Astrocyte of the spinal cord (primary cell): Measurements from ENCODE around the gene GNAT2.

Experiments
- DNase-seq: peaks from one replicate; pipeline ENCODE4 v3.0.0; 2011; ENCODE audit warnings: low read depth, low spot score
- H3K4me3 ChIP-seq: 2 replicates; pipeline ENCODE4 v1.5.1; 2011; ENCODE audit warnings: low read depth, mild to moderate bottlenecking, low read length, moderate library complexity
- in situ Hi-C: cut with HindIII; loops from 2 replicates; pipeline ENCODE4 v1.10.0; 2017; ENCODE audit warnings: low sequenced_read_pairs
- TF ChIP-seq, protein P1 (sequence below): IDR thresholded peaks from 2 replicates; pipeline ENCODE4 v1.5.1; 2012; ENCODE audit warnings: low read depth, mild to moderate bottlenecking, low read length, inconsistent platforms

GNAT2 gene

DNA sequence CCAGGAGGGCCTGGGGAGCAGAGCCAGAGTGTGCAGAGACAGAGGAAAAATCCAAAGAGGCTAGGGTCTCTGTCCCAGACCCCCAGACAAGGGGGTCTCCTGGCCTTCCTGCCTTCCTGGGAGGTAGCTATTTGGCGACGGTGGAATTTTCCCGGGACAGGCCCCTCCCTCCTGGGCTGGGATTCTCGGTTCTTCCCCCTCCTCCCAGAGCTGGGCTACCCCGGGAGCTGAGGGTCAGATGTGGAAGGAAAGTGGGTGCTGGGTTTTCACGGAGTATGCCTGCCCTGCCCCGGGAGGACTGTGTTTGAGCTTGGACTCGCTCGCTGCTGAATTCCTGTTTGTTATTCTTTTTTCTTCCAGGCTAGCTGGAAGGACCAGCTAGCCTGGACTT lies 980 bp upstream of the GNAT2 start:
- no peak for DNase-seq
- peak overlapping the region; percentile 83 for H3K4me3 ChIP-seq
- TF ChIP-seq, protein P1, sequence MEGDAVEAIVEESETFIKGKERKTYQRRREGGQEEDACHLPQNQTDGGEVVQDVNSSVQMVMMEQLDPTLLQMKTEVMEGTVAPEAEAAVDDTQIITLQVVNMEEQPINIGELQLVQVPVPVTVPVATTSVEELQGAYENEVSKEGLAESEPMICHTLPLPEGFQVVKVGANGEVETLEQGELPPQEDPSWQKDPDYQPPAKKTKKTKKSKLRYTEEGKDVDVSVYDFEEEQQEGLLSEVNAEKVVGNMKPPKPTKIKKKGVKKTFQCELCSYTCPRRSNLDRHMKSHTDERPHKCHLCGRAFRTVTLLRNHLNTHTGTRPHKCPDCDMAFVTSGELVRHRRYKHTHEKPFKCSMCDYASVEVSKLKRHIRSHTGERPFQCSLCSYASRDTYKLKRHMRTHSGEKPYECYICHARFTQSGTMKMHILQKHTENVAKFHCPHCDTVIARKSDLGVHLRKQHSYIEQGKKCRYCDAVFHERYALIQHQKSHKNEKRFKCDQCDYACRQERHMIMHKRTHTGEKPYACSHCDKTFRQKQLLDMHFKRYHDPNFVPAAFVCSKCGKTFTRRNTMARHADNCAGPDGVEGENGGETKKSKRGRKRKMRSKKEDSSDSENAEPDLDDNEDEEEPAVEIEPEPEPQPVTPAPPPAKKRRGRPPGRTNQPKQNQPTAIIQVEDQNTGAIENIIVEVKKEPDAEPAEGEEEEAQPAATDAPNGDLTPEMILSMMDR, result no peak
- in situ Hi-C loops, result no loop called here

DNA sequence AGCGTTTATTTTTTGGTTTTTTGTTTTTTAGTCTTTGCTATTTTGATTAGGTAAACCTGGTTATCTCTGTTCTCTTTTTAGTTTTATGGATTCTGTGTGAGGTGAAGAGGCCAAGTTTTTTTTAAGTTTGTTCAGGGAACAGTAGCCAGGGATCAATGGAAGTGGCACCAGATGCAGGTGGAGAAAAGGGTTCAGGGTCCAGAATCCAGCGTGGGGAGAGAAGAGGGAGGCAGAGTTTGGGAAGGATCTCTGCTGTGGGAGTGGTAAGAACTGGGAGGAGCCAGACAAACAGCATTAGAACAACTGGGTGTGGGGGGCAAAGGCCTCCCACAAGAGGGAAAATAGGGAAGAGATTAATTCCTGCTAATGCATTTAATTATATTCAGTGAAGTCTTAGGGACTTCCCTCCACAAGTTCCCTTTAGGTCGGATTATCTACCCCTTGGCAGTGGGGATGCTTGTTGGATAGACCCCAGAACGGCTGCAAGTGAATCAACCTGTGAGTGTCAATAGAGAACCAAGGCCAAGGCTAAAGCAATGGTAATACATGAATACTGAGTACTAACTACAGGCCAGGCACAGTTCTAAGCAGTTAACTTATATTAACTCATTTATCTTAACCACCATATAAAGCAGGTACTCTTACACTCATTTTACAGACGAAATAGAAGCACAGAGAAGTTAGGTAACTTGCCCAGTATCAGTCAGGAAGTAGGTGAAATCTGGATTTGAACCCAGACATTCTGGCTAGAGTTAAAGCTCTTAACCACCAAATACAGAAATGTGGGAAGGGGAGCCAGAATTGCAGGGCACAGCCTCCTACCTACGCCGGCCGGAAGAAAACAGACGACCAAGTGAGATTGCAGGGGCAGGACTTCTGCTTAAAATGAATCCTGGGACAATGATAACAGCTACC lies 498 bp downstream of the GNAT2 start:
- peak overlapping the region; percentile 83 for H3K4me3 ChIP-seq
- in situ Hi-C loops, result no loop called here
- TF ChIP-seq, protein P1, result no peak
- no peak for DNase-seq

DNA sequence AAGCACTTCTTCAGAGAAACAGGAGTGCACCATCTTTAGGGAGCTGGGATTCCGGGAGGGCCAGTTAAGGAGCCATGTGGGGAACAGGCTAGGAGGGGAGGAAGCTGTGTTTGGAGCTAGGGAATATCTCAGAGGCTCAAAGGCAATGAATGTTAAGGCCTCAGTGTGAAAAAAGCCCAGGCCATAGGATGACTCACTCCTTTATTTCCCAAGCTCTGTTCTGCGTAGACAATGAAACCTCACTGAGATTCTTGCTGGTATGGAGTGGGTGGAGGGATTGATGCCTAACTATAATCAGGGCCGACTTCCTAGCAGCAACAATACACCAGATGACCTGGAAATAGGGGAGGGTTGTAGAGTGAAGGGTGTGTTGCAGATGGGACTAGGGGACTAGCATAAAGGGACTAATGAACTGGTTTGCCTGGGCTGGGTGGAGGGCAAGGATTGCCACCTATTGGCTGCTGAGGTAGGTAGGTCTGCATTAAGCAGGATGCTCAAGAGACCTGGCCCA lies 2.1 kb downstream of the GNAT2 start:
- no peak overlapping the region for H3K4me3 ChIP-seq
- TF ChIP-seq, protein P1, result no peak
- in situ Hi-C loops, result no loop called here
- peak; percentile 88 for DNase-seq

DNA sequence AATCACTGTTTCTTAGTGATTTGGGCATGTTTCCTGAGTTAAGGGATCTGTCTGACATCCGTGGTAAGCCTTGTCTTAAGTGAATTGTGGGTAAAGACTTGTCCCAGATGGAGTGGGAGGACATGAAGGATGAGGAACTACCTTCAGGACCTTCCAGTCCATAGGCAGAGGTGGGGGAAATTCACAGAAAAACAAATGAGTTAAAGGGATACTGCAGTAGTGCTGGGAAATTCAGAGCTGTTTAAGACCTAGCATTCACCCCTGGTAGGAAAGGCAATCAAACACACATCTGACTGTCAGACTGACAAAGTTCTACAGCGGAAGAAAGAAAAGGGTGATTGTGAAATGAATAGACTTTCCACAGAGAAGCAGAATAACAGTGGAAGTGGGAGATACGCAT lies 3.0 kb downstream of the GNAT2 start:
- no peak overlapping the region for H3K4me3 ChIP-seq
- TF ChIP-seq, protein P1, result no peak
- DNase-seq, result no peak
- in situ Hi-C loops, result no loop called here

DNA sequence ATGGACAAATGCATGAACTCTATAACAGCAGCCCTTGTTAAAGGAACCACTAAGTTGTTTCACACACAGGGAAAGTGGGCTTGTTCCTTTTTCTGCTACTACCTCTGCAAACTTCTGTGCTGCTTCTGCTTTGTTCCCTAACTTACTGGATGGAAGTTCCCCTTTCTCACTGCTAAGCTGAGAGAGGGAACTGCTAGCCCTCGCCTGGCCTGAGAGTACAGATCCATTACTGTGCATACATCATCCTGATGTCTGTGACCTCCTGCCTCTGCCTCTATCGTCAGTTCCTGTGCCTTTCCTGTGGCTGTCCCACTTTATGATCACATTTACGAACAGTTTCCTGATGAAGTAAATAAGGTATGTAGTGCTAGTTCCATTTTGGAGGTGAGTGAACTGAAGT lies 3.5 kb downstream of the GNAT2 start:
- no peak overlapping the region for H3K4me3 ChIP-seq
- TF ChIP-seq, protein P1, result no peak
- DNase-seq, result no peak
- in situ Hi-C loops, result no loop called here

DNA sequence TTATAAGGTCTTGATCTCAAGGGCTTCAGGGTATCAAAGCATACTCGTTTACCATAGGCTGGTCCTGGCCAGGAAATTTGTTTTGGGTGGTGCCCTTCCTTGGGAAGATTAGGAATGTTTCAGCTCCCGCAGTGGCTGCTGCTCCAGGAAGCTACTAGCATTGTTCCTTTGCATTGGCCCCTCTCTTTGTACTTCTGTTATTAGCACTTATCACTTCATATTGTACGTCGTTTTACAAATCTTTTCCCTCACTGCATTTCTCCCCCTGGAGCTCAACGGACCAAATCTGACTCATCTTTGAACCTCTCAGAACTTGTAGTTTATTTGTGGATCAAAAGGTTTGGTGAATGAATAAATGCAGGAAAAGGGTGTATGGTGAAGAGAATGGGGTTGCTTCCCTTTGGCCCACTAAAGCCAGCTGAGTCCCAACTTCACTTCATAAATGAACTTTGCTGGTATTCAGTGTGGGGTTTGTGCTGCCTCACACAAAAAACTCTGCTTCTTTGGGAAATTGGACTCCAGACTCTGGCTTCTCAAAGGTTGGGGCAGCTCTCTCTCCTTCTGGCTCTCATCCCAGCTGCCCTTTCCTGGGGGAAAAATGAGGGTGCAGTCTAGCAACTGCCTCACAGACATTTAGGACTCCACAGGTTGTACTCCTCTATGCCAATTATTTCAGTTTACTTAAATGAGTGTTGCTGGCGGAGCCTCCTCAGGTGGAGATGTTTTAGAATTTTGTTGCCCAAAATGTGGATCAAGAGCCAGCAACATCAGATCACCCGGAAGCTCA lies 5.9 kb downstream of the GNAT2 start:
- DNase-seq, result peak; percentile 31
- H3K4me3 ChIP-seq, result no peak overlapping the region
- TF ChIP-seq, protein P1, result no peak
- in situ Hi-C loops, result no loop called here
